Stimulated activated CD4-positive, alpha-beta T cell treated with anti-CD3 and anti-CD28 coated beads, Interleukin-15, amount 100 ng/mL, for 48 hours (primary cell): ENCODE measurements around the gene PCNX4.
"Not testable (repeated sequence)": the region's sequence is repeated elsewhere in the genome, so short reads cannot be mapped to it uniquely, and the experiment has no call there.

Experiments used
- DNase-seq, 2 donors: peaks; one replicate each; pipeline ENCODE4 v3.0.0-alpha.2; 2020; ENCODE audit warnings: low read depth in 2 of 2

The PCNX4 gene

GRCh38 chr14:60091550-60092525 lies at the start of gene PCNX4:
PCNX4 (plus strand) TSS chr14:60091923; CDS start chr14:60107639, 15,716 bp downstream.
- peak; percentile 89 to 90 for DNase-seq

- DNase-seq, result not testable (repeated sequence)
Measured at GRCh38 chr14:60047976-60048375, 43.7 kb upstream of the PCNX4 start.

GRCh38 chr14:60051721-60052221 lies 40.0 kb upstream of the PCNX4 start:
- no peak for DNase-seq

GRCh38 chr14:60058087-60058486 lies 33.6 kb upstream of the PCNX4 start:
- DNase-seq, result no peak

- no peak for DNase-seq
Measured at GRCh38 chr14:60061371-60061770, 30.4 kb upstream of the PCNX4 start.

- DNase-seq, result no peak
Measured at GRCh38 chr14:60064491-60065072, 27.1 kb upstream of the PCNX4 start.

- DNase-seq, result no peak
Measured at GRCh38 chr14:60067882-60068281, 23.8 kb upstream of the PCNX4 start.

GRCh38 chr14:60079723-60080122 lies 12.0 kb upstream of the PCNX4 start:
- no peak for DNase-seq

- no peak for DNase-seq
Measured at GRCh38 chr14:60085085-60085484, 6.6 kb upstream of the PCNX4 start.

- DNase-seq, result no peak
Measured at GRCh38 chr14:60085693-60086092, 6.0 kb upstream of the PCNX4 start.

- no peak for DNase-seq
Measured at GRCh38 chr14:60087668-60088067, 4.1 kb upstream of the PCNX4 start.

- DNase-seq, result no peak
Measured at GRCh38 chr14:60089221-60089620, 2.5 kb upstream of the PCNX4 start.

- DNase-seq, result no peak
Measured at GRCh38 chr14:60090864-60091519, 731 bp upstream of the PCNX4 start.

GRCh38 chr14:60092526-60092920 lies 800 bp downstream of the PCNX4 start:
- no peak for DNase-seq

- no peak for DNase-seq
Measured at GRCh38 chr14:60093080-60093479, 1.4 kb downstream of the PCNX4 start.

- DNase-seq, result no peak
Measured at GRCh38 chr14:60093606-60094005, 1.9 kb downstream of the PCNX4 start.

GRCh38 chr14:60094306-60094897 lies 2.7 kb downstream of the PCNX4 start:
- DNase-seq, result no peak

- DNase-seq, result no peak
Measured at GRCh38 chr14:60095231-60095630, 3.5 kb downstream of the PCNX4 start.

GRCh38 chr14:60095781-60096450 lies 4.2 kb downstream of the PCNX4 start:
- no peak for DNase-seq

GRCh38 chr14:60097974-60098373 lies 6.3 kb downstream of the PCNX4 start:
- no peak for DNase-seq

- DNase-seq, result not testable (repeated sequence)
Measured at GRCh38 chr14:60099855-60100254, 8.1 kb downstream of the PCNX4 start.
